Activated naive CD8-positive, alpha-beta T cell treated with anti-CD3 and anti-CD28 coated beads, Interleukin-2, amount 10 ng/mL, durations not matched to agents 7 days and 5 days (primary cell): ENCODE data around the gene PRR3. TPM values are rescaled to one million over a fixed set of nuclear protein-coding genes. Genes with fewer than 3 reads are reported as not detected.
A peak's percentile ranks its signal among the peaks of the same experiment; 100 is the strongest.
"Not testable (repeated sequence)": the region's sequence is repeated elsewhere in the genome, so short reads cannot be mapped to it uniquely, and the experiment has no call there.

Experiments used
- ATAC-seq: fragments of 150-1000 bp; cut with Tn5 transposase; one replicate; pipeline ENCODE4 v1.10.0; 2021; ENCODE audit warnings: low read depth, moderate library complexity
- POLR2A ChIA-PET: fragments of 350-600 bp; sonication (Branson Sonifier 250); formaldehyde crosslinking; loops from one replicate; lab custom pipeline; 2021; ENCODE audit warnings: antibody characterized with exemption; lab: Charles Lee
- DNase-seq: peaks from one replicate; pipeline ENCODE4 v3.0.0; 2021
- H3K27ac Mint-ChIP-seq: one replicate; pipeline ENCODE4 v1.8.0; 2022; ENCODE audit warnings: mild to moderate bottlenecking, mixed read lengths
- H3K27me3 Mint-ChIP-seq: one replicate; pipeline ENCODE4 v1.8.0; 2022; ENCODE audit warnings: mild to moderate bottlenecking, moderate library complexity, mixed read lengths
- H3K36me3 Mint-ChIP-seq: one replicate; pipeline ENCODE4 v1.8.0; 2021; ENCODE audit warnings: mild to moderate bottlenecking, mixed read lengths
- H3K4me1 Mint-ChIP-seq: one replicate; pipeline ENCODE4 v1.8.0; 2021; ENCODE audit warnings: mixed read lengths
- H3K4me3 Mint-ChIP-seq: one replicate; pipeline ENCODE4 v1.8.0; 2022; ENCODE audit warnings: mild to moderate bottlenecking, moderate library complexity, mixed read lengths
- H3K9me3 Mint-ChIP-seq: one replicate; pipeline ENCODE4 v1.8.0; 2021; ENCODE audit warnings: mixed read lengths
- total RNA-seq, 2 experiments: library from RNA; stranded (reverse); gene quantifications; one replicate each; pipeline ENCODE4 v1.2.3, GENCODE V29; 2021

PRR3 gene
- total RNA-seq, 2 experiments from 2014 or later: 19.9 to 22.5 TPM

- no peak for DNase-seq
- H3K4me1 Mint-ChIP-seq: peaks cover 12% of the 10 kb centered on the region
- peak overlapping the region; percentile 14 for H3K27ac Mint-ChIP-seq
- POLR2A ChIA-PET: interaction anchor here (1.4 kb wide), 1 partner anchor 9 kb away, joined by 5 read pairs; no protein-coding TSS in a partner anchor
- H3K9me3 Mint-ChIP-seq: no peaks in the 10 kb centered on the region
- ATAC-seq: no peak
- no peaks in the 10 kb centered on the region for H3K27me3 Mint-ChIP-seq
- H3K36me3 Mint-ChIP-seq: peaks cover 31% of the 10 kb centered on the region
- no peak overlapping the region for H3K4me3 Mint-ChIP-seq
These were observed 35.2 kb downstream of the PRR3 start for GRCh38 chr6:30592287-30592686.

- H3K27me3 Mint-ChIP-seq, H3K27ac Mint-ChIP-seq, H3K4me3 Mint-ChIP-seq, H3K9me3 Mint-ChIP-seq, H3K4me1 Mint-ChIP-seq: not testable (repeated sequence)
- POLR2A ChIA-PET: interaction anchor here (0.5 to 7.2 kb wide), 15 partner anchors 9 to 358 kb away, joined by 3 to 69 read pairs (median 4); partner anchors contain the start of genes ABCF1, GNL1 and PRR3
- ATAC-seq (peak; percentile 86), DNase-seq (peak; percentile 71)
- peaks cover 12% of the 10 kb centered on the region for H3K36me3 Mint-ChIP-seq
These were observed 40.4 kb downstream of the PRR3 start for GRCh38 chr6:30597315-30598144.

- Mint-ChIP-seq H3K27ac (no peak overlapping the region), H3K36me3 (peaks cover 20% of the 10 kb centered on the region), H3K4me3 (no peak overlapping the region), H3K9me3 (no peaks in the 10 kb centered on the region), H3K27me3 (no peaks in the 10 kb centered on the region), H3K4me1 (peaks cover 15% of the 10 kb centered on the region)
- ATAC-seq (no peak), DNase-seq (no peak)
- POLR2A ChIA-PET: interaction anchor here (0.6 to 7.2 kb wide), 10 partner anchors 8 to 145 kb away, joined by 3 to 69 read pairs (median 4); partner anchors contain the start of genes ATAT1 and IER3
These were observed 42.0 kb downstream of the PRR3 start for GRCh38 chr6:30598912-30599624.

GRCh38 chr6:30599625-30600324, 42.7 kb downstream of the PRR3 start:
- H3K27ac Mint-ChIP-seq: no peak overlapping the region
- DNase-seq (no peak), ATAC-seq (no peak)
- POLR2A ChIA-PET: interaction anchor here (0.6 to 7.2 kb wide), 8 partner anchors 8 to 118 kb away, joined by 3 to 69 read pairs (median 4); no protein-coding TSS in a partner anchor
- H3K27me3 Mint-ChIP-seq: no peaks in the 10 kb centered on the region
- no peak overlapping the region for H3K4me3 Mint-ChIP-seq
- H3K9me3 Mint-ChIP-seq: no peaks in the 10 kb centered on the region
- peaks cover 24% of the 10 kb centered on the region for H3K36me3 Mint-ChIP-seq
- peaks cover 18% of the 10 kb centered on the region for H3K4me1 Mint-ChIP-seq

GRCh38 chr6:30600451-30600961, 43.4 kb downstream of the PRR3 start:
- POLR2A ChIA-PET: interaction anchor here (0.7 to 7.2 kb wide), 6 partner anchors 8 to 110 kb away, joined by 3 to 69 read pairs (median 4); no protein-coding TSS in a partner anchor
- no peak for ATAC-seq
- DNase-seq: no peak
- Mint-ChIP-seq H3K36me3 (peaks cover 28% of the 10 kb centered on the region), H3K27me3 (no peaks in the 10 kb centered on the region), H3K27ac (no peak overlapping the region), H3K9me3 (no peaks in the 10 kb centered on the region), H3K4me1 (peaks cover 18% of the 10 kb centered on the region), H3K4me3 (no peak overlapping the region)

- Mint-ChIP-seq H3K4me1 (peaks cover 24% of the 10 kb centered on the region), H3K9me3 (no peaks in the 10 kb centered on the region), H3K4me3 (no peak overlapping the region), H3K27ac (peak overlapping the region; percentile 58), H3K36me3 (peaks cover 34% of the 10 kb centered on the region), H3K27me3 (no peaks in the 10 kb centered on the region)
- POLR2A ChIA-PET: interaction anchor here (1.4 to 7.2 kb wide), 4 partner anchors 9 to 69 kb away, joined by 3 to 69 read pairs (median 4); no protein-coding TSS in a partner anchor
- ATAC-seq (no peak), DNase-seq (no peak)
These were observed 44.3 kb downstream of the PRR3 start for GRCh38 chr6:30601436-30601814.

GRCh38 chr6:30601815-30602641, 44.9 kb downstream of the PRR3 start:
- ATAC-seq: no peak
- H3K4me1 Mint-ChIP-seq: peaks cover 24% of the 10 kb centered on the region

GRCh38 chr6:30603961-30604360, 46.9 kb downstream of the PRR3 start:
- ATAC-seq (no peak), DNase-seq (no peak)
- POLR2A ChIA-PET: interaction anchor here (1.1 kb wide), 1 partner anchor 33 kb away, joined by 3 read pairs; the partner anchor contains the start of gene ABCF1
- H3K36me3 Mint-ChIP-seq: peaks cover 48% of the 10 kb centered on the region
- no peaks in the 10 kb centered on the region for H3K9me3 Mint-ChIP-seq
- H3K27me3 Mint-ChIP-seq: no peaks in the 10 kb centered on the region
- no peak overlapping the region for H3K27ac Mint-ChIP-seq
- peaks cover 24% of the 10 kb centered on the region for H3K4me1 Mint-ChIP-seq
- H3K4me3 Mint-ChIP-seq: no peak overlapping the region

More at GRCh38 chr6:30601815-30602641, 44.9 kb downstream of the PRR3 start:
- Mint-ChIP-seq H3K9me3 (no peaks in the 10 kb centered on the region), H3K27ac (peak overlapping the region; percentile 58), H3K27me3 (no peaks in the 10 kb centered on the region), H3K4me3 (no peak overlapping the region), H3K36me3 (peaks cover 38% of the 10 kb centered on the region)
- DNase-seq: no peak
- POLR2A ChIA-PET: interaction anchor here (1.4 to 7.2 kb wide), 2 partner anchors 12 to 69 kb away, joined by 3 to 69 read pairs; no protein-coding TSS in a partner anchor

- Mint-ChIP-seq H3K27ac (peak overlapping the region; percentile 49), H3K36me3 (peaks cover 58% of the 10 kb centered on the region), H3K4me1 (peaks cover 54% of the 10 kb centered on the region), H3K9me3 (no peaks in the 10 kb centered on the region), H3K27me3 (no peaks in the 10 kb centered on the region), H3K4me3 (no peak overlapping the region)
- DNase-seq: no peak
- no peak for ATAC-seq
- POLR2A ChIA-PET: interaction anchor here (0.6 to 1.6 kb wide), 3 partner anchors 10 to 39 kb away, joined by 3 to 11 read pairs (median 4); partner anchors contain the start of gene ABCF1
These were observed 53.0 kb downstream of the PRR3 start for GRCh38 chr6:30610065-30610464.

- POLR2A ChIA-PET: interaction anchor here (1.2 to 4.8 kb wide), 3 partner anchors 12 to 41 kb away, joined by 4 to 69 read pairs (median 11); partner anchors contain the start of gene ABCF1
These were observed 54.2 kb downstream of the PRR3 start for GRCh38 chr6:30611150-30611855.

GRCh38 chr6:30611856-30612194, 54.7 kb downstream of the PRR3 start:
- H3K27me3 Mint-ChIP-seq: no peaks in the 10 kb centered on the region
- ATAC-seq (no peak), DNase-seq (no peak)
- H3K27ac Mint-ChIP-seq: no peak overlapping the region
- peaks cover 62% of the 10 kb centered on the region for H3K36me3 Mint-ChIP-seq
- peaks cover 51% of the 10 kb centered on the region for H3K4me1 Mint-ChIP-seq
- POLR2A ChIA-PET: interaction anchor here (2.5 to 4.8 kb wide), 2 partner anchors 12 to 119 kb away, joined by 11 to 69 read pairs; no protein-coding TSS in a partner anchor
- H3K9me3 Mint-ChIP-seq: no peaks in the 10 kb centered on the region
- no peak overlapping the region for H3K4me3 Mint-ChIP-seq

More at GRCh38 chr6:30611150-30611855, 54.2 kb downstream of the PRR3 start:
- H3K9me3 Mint-ChIP-seq: no peaks in the 10 kb centered on the region
- no peak overlapping the region for H3K4me3 Mint-ChIP-seq
- H3K36me3 Mint-ChIP-seq: peaks cover 62% of the 10 kb centered on the region
- H3K27ac Mint-ChIP-seq: peak overlapping the region; percentile 40
- H3K27me3 Mint-ChIP-seq: no peaks in the 10 kb centered on the region
- DNase-seq (no peak), ATAC-seq (no peak)
- peaks cover 53% of the 10 kb centered on the region for H3K4me1 Mint-ChIP-seq
